Occipital lobe (tissue), 2 donors: ENCODE data around the gene FMNL2. TPM values are rescaled to one million over a fixed set of nuclear protein-coding genes. Genes with fewer than 3 reads are reported as not detected.

ENCODE experiments used
- DNase-seq: peaks from one replicate; lab custom pipeline; 2025; lab: John Stamatoyannopoulos, UW
- total RNA-seq: library from RNA; depleted of rRNA; stranded (reverse); fragments of >200 nt; gene quantifications from one replicate; pipeline ENCODE4 v1.2.3, GENCODE V29; 2014

FMNL2 gene
- total RNA-seq, 1 donor from 2014 or later = 114 TPM

GRCh38 chr2:152580714-152581113 lies 245.7 kb downstream of the FMNL2 start:
- DNase-seq = no peak

- no peak for DNase-seq
These were observed 246.4 kb downstream of the FMNL2 start for GRCh38 chr2:152581360-152581759.

- no peak for DNase-seq
These were observed 247.1 kb downstream of the FMNL2 start for GRCh38 chr2:152582081-152582480.

GRCh38 chr2:152583512-152584229 lies 248.7 kb downstream of the FMNL2 start:
- DNase-seq = no peak

- no peak for DNase-seq
These were observed 249.3 kb downstream of the FMNL2 start for GRCh38 chr2:152584301-152584700.

- DNase-seq = peak; percentile 25
These were observed 251.0 kb downstream of the FMNL2 start for GRCh38 chr2:152585830-152586484.

DNA sequence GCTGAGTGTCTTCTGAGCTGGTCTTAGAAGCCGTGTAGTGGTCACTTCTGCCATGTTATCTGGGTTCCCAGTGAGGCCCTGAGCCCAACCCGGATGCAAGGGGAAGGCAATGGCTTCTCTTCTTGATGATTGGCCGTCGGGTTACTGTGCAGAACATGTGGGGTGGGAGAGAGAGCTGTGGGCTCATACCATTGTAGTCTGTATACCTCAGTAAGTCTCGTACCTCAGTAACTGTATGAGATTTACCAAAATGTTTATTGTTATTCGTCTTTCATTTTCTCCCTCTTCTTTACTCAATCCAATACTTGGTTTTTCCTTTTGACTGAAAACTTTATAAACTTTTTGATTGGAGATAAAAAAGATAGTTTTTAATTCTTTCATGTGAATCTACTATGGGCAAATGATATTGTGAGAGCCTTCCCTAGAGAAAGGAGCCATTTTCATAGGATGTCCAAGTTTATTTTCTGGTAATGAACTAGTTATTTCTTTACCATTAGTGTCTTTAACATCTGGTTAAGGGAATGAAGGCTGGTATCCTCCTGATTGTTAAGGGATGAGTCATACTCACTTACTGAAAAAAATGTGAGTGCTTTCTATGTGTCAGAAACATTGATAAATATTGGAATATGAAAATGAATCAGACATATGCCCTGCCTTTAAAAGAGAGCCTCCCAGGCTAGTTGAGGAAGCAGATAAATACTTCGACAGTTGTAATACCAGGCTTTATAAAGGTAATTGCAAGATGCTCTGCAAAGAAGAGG lies 252.4 kb downstream of the FMNL2 start:
- DNase-seq = no peak

- no peak for DNase-seq
These were observed 254.0 kb downstream of the FMNL2 start for GRCh38 chr2:152588998-152589397.

DNA sequence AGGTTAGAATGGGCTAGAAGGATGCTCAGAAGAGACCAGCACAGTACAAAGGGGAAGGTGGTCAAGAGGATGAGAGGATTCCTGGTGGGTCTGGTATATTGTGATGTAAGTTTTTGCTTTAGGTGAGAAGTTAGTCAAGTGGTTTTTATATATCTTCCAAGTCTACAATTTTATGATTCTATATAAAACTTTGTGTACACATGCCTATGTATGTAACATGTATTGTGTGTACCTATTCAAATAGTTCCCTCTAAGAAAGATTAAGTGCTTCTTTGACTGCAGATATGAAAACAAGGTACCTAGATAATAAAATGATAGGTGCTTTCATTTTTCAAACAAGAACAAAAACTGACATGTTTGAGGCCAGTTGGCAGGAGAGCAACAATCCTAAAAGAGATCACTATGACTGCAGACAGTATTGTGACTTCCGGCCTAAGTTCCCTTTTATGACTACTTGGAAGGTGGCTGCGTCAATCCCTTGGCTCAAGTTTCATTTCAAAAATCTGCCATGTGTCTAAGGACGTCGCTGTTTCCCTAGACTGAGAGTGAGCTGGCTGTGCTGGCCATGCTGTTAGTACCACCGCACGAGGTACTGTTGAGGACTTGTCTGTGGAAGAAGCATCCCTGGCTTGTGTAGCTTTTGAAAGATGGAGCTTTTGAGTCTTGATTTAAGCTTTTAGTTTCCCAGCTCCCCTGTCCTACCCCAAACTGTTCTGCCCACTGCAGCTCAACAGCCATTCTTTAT lies 259.2 kb downstream of the FMNL2 start:
- DNase-seq = no peak

DNA sequence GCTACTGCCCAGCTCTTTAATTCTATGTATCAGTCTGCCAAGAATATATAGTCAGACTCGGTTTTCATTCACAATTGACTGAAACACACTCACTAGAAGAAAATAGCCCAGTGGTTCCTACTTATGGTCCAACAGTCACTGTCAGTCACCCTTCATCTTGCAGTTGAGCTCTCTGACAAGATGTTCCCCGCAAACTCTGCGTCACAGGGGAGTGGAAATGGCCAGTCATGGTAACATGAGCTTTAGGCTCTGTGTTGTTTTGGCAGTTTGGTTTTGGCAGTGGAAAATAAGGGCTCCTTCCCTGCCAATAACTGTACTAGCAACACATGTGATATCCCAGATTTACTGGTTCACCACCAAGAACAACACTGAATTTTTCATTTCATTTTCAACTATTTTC lies 259.8 kb downstream of the FMNL2 start:
- DNase-seq = no peak

GRCh38 chr2:152598975-152599759 lies 264.2 kb downstream of the FMNL2 start:
- no peak for DNase-seq

GRCh38 chr2:152600051-152600657 lies 265.2 kb downstream of the FMNL2 start:
- no peak for DNase-seq

DNA sequence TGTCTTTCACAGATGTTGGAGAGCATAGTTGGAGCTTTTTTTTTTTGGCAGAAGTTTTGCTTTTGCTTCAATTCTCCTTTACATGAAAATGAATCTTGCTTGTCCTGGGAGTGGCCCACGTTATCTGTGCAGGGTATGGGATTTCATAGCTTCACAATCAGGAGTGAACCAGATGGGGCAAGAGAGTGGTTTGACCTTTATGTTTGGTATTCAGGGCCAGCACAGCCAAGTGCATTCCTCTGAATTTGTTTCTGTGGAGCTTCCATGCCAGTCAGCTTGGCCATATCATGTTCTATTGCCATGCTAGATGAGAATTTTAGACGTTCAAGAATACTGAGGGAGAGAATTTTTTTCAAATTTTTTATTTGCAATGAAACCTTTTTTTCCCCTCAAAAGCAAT lies 265.7 kb downstream of the FMNL2 start:
- DNase-seq = no peak

DNA sequence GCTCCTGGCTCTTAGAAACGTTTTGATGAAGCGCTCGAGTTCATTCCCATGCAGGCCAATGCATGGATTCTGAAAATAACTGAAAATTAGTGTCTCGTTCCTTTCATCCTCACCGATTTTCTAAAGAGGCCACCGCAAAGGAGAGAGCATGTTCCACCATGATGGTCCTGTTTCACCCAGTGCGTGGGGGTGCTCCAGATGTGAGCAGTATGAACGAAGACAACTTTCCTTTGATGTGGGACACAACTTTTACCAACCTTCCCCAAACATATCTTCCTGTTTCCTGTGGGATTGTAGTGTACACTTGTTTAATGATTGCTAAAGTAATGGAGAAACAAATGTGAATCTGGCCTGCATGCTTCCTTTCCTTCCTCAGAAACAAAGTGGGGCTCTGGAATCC lies 267.8 kb downstream of the FMNL2 start:
- DNase-seq = no peak

DNA sequence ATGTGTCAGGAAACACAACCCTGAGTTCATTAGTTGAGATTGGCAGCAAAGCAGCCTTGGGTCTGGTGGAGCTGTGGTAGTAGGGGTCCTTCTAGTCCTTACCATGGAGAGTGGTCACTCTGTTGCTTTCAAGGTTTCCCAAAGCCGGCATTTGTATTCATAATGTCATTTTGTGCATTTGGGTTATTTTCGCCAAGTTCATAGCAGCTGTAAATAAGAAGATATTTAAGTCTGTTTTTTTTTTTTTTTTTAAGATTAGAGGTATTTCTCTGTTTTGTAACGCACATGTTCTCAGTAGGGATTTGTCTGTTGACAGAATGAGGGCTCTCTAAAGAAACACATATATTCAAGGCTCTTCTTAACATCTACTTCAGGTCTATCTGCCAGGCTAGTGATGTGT lies 268.2 kb downstream of the FMNL2 start:
- DNase-seq = no peak

- no peak for DNase-seq
These were observed 271.1 kb downstream of the FMNL2 start for GRCh38 chr2:152606081-152606480.

- no peak for DNase-seq
These were observed 272.0 kb downstream of the FMNL2 start for GRCh38 chr2:152606941-152607340.

DNA sequence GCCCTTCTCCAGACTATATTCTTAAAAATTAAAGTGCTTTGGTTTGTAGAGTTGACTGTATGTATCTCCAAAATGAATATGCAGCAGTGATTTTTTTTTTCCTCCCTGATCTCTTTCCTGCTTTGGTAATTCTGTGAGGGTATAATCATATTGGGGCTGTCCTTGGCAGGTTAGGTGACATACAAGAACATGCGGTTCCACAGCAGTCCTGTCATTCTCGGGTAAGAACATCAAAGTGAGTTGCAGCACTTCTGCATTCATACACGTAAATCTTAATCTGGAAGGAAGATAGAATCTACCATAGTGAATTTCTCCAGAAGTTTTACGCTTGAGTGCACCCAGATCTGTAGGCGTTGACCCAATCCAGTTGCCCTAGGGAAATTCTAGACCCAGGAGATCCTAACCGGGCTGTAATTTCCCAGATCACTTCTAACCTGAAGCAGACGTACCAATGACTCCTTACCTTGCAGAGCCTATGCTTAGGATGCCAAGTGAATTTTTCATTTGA lies 272.9 kb downstream of the FMNL2 start:
- DNase-seq = no peak

- no peak for DNase-seq
These were observed 274.2 kb downstream of the FMNL2 start for GRCh38 chr2:152609154-152609553.

DNA sequence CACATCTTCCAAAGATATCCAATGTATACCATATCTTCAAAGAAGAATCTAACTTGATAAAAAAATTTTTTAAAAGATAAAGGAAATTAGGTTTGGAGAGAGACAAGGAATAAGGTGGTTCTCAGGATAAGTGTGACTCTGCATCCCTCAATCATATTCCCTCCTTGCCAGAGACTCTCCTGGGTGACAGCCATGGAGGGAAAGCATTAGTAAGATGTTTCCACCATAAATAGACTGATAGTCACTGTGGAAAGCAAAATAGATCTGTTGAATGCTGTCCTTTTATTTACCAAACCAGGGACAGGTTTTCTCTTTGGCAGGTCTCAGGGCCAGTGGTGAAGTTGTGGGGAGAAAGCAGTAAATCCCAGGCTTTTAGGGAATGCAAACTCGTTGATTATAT lies 274.7 kb downstream of the FMNL2 start:
- DNase-seq = no peak
